Activated CD4-positive, alpha-beta T cell treated with anti-CD3 and anti-CD28 coated beads, Interleukin-2, amount 10 ng/mL, durations not matched to agents 7 days and 5 days (primary cell): Measurements from ENCODE around the gene CARD11. TPM values are rescaled to one million over a fixed set of nuclear protein-coding genes. Genes with fewer than 3 reads are reported as not detected.

Source experiments
- CTCF ChIA-PET: fragments of 350-600 bp; sonication (Branson Sonifier 250); formaldehyde crosslinking; loops from one replicate; lab custom pipeline; 2021; ENCODE audit warnings: antibody characterized with exemption; lab: Charles Lee
- POLR2A ChIA-PET: fragments of 350-600 bp; sonication (Branson Sonifier 250); formaldehyde crosslinking; loops from one replicate; lab custom pipeline; 2021; ENCODE audit warnings: antibody characterized with exemption; lab: Charles Lee
- DNase-seq: peaks from one replicate; pipeline ENCODE4 v3.0.0-alpha.2; 2020
- H3K27ac Mint-ChIP-seq: one replicate; pipeline ENCODE4 v1.8.0; 2021; ENCODE audit warnings: mild to moderate bottlenecking, moderate library complexity, mixed read lengths
- H3K27me3 Mint-ChIP-seq: one replicate; pipeline ENCODE4 v1.8.0; 2021; ENCODE audit warnings: mixed read lengths
- H3K36me3 Mint-ChIP-seq: one replicate; pipeline ENCODE4 v1.8.0; 2021; ENCODE audit warnings: low read depth, mixed read lengths
- H3K4me1 Mint-ChIP-seq: one replicate; pipeline ENCODE4 v1.8.0; 2021; ENCODE audit warnings: mixed read lengths
- H3K4me3 Mint-ChIP-seq: one replicate; pipeline ENCODE4 v1.8.0; 2021; ENCODE audit warnings: mild to moderate bottlenecking, moderate library complexity, mixed read lengths
- H3K9me3 Mint-ChIP-seq: one replicate; pipeline ENCODE4 v1.8.0; 2021; ENCODE audit warnings: mixed read lengths
- total RNA-seq, 2 experiments: library from RNA; stranded (reverse); gene quantifications; one replicate each; pipeline ENCODE4 v1.2.3, GENCODE V29; 2021

Gene CARD11
- total RNA-seq, 2 experiments from 2014 or later: 160 to 167 TPM

DNA sequence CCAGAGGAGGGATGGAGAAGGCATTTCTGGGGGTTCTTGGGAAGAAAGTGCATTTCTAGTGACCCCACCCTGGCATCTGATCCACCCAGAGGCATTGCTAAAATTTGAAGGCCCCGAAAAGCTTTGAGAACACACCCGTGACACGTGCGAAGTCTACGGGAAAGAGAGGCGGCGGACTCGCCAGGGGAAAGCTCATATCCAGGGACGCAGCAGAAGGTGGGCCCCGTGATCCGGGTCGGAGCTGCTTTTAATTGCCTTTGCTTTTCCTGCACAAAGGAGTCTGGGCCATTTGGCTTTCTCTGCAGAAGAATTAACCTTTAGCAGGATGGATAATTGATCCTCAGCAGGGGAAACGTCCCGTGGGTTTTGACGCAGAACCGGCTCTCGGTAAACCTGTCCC, 50.3 kb downstream of the CARD11 start:
- Mint-ChIP-seq H3K4me1 (peaks cover 7% of the 10 kb centered on the region), H3K9me3 (peaks cover 45% of the 10 kb centered on the region), H3K4me3 (no peak overlapping the region), H3K27ac (no peak overlapping the region), H3K27me3 (no peaks in the 10 kb centered on the region), H3K36me3 (peaks cover 86% of the 10 kb centered on the region)
- ChIA-PET POLR2A (no interaction called here), CTCF (no interaction called here)
- DNase-seq: no peak

- DNase-seq: no peak
- CTCF ChIA-PET: interaction anchor here (1.0 kb wide), 1 partner anchor 11 kb away, joined by 6 read pairs; no protein-coding TSS in a partner anchor
- POLR2A ChIA-PET: no interaction called here
- Mint-ChIP-seq H3K36me3 (peaks cover 77% of the 10 kb centered on the region), H3K4me3 (no peak overlapping the region), H3K4me1 (peaks cover 14% of the 10 kb centered on the region), H3K27ac (peak overlapping the region; percentile 9), H3K27me3 (no peaks in the 10 kb centered on the region), H3K9me3 (peaks cover 35% of the 10 kb centered on the region)
These were observed 52.7 kb downstream of the CARD11 start for GRCh38 chr7:2990949-2991470.

DNA sequence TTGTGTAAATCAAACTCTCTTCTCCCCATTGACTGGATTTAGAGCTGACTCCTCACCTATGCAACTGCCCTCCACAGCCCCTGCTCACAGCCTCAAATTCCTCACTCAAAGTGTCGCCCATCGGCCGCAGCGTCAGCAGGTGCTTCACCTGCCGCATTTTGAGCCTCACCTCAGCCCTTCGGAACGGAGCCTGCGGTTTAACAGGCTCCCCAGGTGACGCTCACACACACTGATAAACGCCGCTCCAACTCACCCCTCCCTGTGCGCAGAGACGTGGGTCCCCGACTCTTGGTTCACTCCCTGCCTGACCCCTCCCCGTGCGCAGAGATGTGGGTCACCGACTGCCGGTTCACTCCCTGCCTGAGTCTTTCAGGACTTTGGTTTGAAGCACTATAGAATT, 57.1 kb downstream of the CARD11 start:
- Mint-ChIP-seq H3K36me3 (peaks cover 64% of the 10 kb centered on the region), H3K27ac (no peak overlapping the region), H3K9me3 (peaks cover 15% of the 10 kb centered on the region), H3K4me3 (no peak overlapping the region), H3K27me3 (no peaks in the 10 kb centered on the region), H3K4me1 (peaks cover 55% of the 10 kb centered on the region)
- CTCF ChIA-PET: no interaction called here
- DNase-seq: no peak
- POLR2A ChIA-PET: no interaction called here

- Mint-ChIP-seq H3K36me3 (peaks cover 66% of the 10 kb centered on the region), H3K4me3 (no peak overlapping the region), H3K9me3 (peaks cover 11% of the 10 kb centered on the region), H3K4me1 (peaks cover 62% of the 10 kb centered on the region), H3K27ac (no peak overlapping the region), H3K27me3 (no peaks in the 10 kb centered on the region)
- ChIA-PET CTCF (interaction anchor here (0.6 to 3.9 kb wide), 5 partner anchors 12 to 152 kb away, joined by 3 to 16 read pairs (median 3); no protein-coding TSS in a partner anchor), POLR2A (no interaction called here)
- DNase-seq: no peak
These were observed 57.8 kb downstream of the CARD11 start for GRCh38 chr7:2985866-2986265.

DNA sequence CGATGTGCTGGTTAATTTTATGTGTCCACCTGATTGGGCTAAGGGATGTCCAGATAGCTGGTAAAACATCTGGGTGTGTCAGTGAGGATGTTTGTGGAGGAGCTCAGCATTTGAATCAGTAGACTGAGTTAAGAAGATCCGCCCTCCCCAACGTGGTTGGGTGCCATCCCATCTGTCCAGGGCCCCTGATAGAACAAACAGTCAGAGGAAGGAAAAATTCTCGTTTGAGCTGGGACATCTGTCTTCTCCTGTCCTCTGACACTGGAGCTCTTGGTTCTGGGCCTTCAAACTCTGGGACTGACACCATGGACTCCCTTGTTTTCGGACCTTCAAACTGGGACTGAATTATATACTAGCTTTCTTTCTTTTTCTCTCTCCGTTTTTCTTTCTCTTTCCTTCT, 59.6 kb downstream of the CARD11 start:
- Mint-ChIP-seq H3K27ac (peak overlapping the region; percentile 88), H3K27me3 (no peaks in the 10 kb centered on the region), H3K4me1 (peaks cover 76% of the 10 kb centered on the region), H3K36me3 (peaks cover 63% of the 10 kb centered on the region), H3K9me3 (peaks cover 3% of the 10 kb centered on the region), H3K4me3 (no peak overlapping the region)
- DNase-seq: no peak
- POLR2A ChIA-PET: no interaction called here
- CTCF ChIA-PET: interaction anchor here (1.1 to 3.9 kb wide), 3 partner anchors 14 to 104 kb away, joined by 3 to 16 read pairs (median 9); no protein-coding TSS in a partner anchor

GRCh38 chr7:2983586-2983985, 60.1 kb downstream of the CARD11 start:
- Mint-ChIP-seq H3K4me3 (no peak overlapping the region), H3K9me3 (peaks cover 3% of the 10 kb centered on the region), H3K4me1 (peaks cover 80% of the 10 kb centered on the region), H3K27ac (peak overlapping the region; percentile 88), H3K27me3 (no peaks in the 10 kb centered on the region), H3K36me3 (peaks cover 65% of the 10 kb centered on the region)
- ChIA-PET POLR2A (no interaction called here), CTCF (interaction anchor here (2.3 to 3.9 kb wide), 2 partner anchors 15 to 18 kb away, joined by 9 to 16 read pairs; no protein-coding TSS in a partner anchor)
- DNase-seq: no peak

GRCh38 chr7:2982831-2983230, 60.8 kb downstream of the CARD11 start:
- CTCF ChIA-PET: interaction anchor here (0.5 to 3.9 kb wide), 6 partner anchors 9 to 172 kb away, joined by 3 to 16 read pairs (median 4); no protein-coding TSS in a partner anchor
- Mint-ChIP-seq H3K27me3 (no peaks in the 10 kb centered on the region), H3K4me3 (peak overlapping the region; percentile 32), H3K27ac (peak overlapping the region; percentile 88), H3K9me3 (peaks cover 3% of the 10 kb centered on the region), H3K36me3 (peaks cover 67% of the 10 kb centered on the region), H3K4me1 (peaks cover 85% of the 10 kb centered on the region)
- POLR2A ChIA-PET: interaction anchor here (0.6 kb wide), 1 partner anchor 73 kb away, joined by 3 read pairs; no protein-coding TSS in a partner anchor
- DNase-seq: peak; percentile 77

DNA sequence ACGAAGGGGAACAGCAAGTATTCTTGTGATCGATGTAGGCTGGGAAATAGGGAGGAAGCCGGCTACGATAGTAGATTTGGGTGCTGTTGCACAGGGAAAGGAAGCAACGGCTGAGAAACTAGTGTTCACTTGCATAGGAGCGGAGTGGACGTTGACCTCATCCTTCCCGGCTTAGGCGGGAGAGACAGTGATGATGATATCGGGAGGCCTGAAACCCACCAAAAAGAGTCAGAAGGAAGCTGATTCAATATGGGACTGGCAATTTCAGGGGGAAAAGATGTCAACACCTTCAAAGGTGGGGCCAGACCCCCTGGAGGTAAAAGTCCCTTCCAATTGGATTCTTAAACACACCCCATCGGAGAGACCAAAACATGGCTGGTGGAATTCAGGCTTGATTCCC, 61.3 kb downstream of the CARD11 start:
- DNase-seq: no peak
- POLR2A ChIA-PET: interaction anchor here (0.6 kb wide), 1 partner anchor 73 kb away, joined by 3 read pairs; no protein-coding TSS in a partner anchor
- peaks cover 68% of the 10 kb centered on the region for H3K36me3 Mint-ChIP-seq
- peak overlapping the region; percentile 88 for H3K27ac Mint-ChIP-seq
- no peaks in the 10 kb centered on the region for H3K27me3 Mint-ChIP-seq
- peak overlapping the region; percentile 32 for H3K4me3 Mint-ChIP-seq
- peaks cover 88% of the 10 kb centered on the region for H3K4me1 Mint-ChIP-seq
- CTCF ChIA-PET: interaction anchor here (0.8 to 3.9 kb wide), 5 partner anchors 9 to 172 kb away, joined by 3 to 16 read pairs (median 4); no protein-coding TSS in a partner anchor
- H3K9me3 Mint-ChIP-seq: peaks cover 3% of the 10 kb centered on the region

- Mint-ChIP-seq H3K4me1 (peaks cover 87% of the 10 kb centered on the region), H3K27ac (peak overlapping the region; percentile 81), H3K36me3 (peaks cover 58% of the 10 kb centered on the region), H3K27me3 (no peaks in the 10 kb centered on the region), H3K4me3 (no peak overlapping the region), H3K9me3 (peaks cover 3% of the 10 kb centered on the region)
- no peak for DNase-seq
- ChIA-PET CTCF (no interaction called here), POLR2A (no interaction called here)
These were observed 62.6 kb downstream of the CARD11 start for GRCh38 chr7:2981103-2981480.

GRCh38 chr7:2980401-2981102, 63.1 kb downstream of the CARD11 start:
- Mint-ChIP-seq H3K4me3 (peak overlapping the region; percentile 50), H3K4me1 (peaks cover 84% of the 10 kb centered on the region), H3K27me3 (no peaks in the 10 kb centered on the region), H3K27ac (peak overlapping the region; percentile 88), H3K9me3 (peaks cover 3% of the 10 kb centered on the region), H3K36me3 (peaks cover 55% of the 10 kb centered on the region)
- DNase-seq: no peak
- POLR2A ChIA-PET: no interaction called here
- CTCF ChIA-PET: interaction anchor here (1.2 kb wide), 1 partner anchor 9 kb away, joined by 4 read pairs; no protein-coding TSS in a partner anchor

- Mint-ChIP-seq H3K4me3 (peak overlapping the region; percentile 50), H3K36me3 (peaks cover 54% of the 10 kb centered on the region), H3K27me3 (no peaks in the 10 kb centered on the region), H3K4me1 (peaks cover 80% of the 10 kb centered on the region), H3K27ac (peak overlapping the region; percentile 88), H3K9me3 (peaks cover 3% of the 10 kb centered on the region)
- no peak for DNase-seq
- ChIA-PET CTCF (interaction anchor here (1.2 kb wide), 1 partner anchor 8 kb away, joined by 4 read pairs; no protein-coding TSS in a partner anchor), POLR2A (interaction anchor here (0.5 kb wide), 1 partner anchor 55 kb away, joined by 3 read pairs; no protein-coding TSS in a partner anchor)
These were observed 63.7 kb downstream of the CARD11 start for GRCh38 chr7:2979951-2980350.

DNA sequence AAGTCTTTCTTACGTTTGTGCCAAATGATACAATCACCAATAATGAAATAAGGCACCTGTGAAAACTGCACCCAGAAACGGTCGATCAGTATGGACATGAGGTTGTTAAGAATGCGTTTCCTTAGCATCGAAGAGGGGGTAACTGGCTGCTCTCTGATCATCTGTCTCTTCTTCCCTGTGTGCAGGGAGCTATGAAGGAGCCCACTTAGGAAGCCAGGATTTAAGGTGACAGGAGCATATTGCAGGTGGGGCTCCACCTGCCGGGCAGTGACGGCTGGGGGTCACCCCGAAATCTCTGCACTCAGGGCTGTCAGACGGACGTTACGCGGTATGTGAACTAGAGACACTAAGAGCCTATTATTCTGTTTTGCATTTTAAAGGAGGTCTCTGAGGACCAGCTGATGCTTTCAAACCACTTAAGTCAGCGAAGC, 64.5 kb downstream of the CARD11 start:
- CTCF ChIA-PET: interaction anchor here (1.2 kb wide), 1 partner anchor 8 kb away, joined by 4 read pairs; no protein-coding TSS in a partner anchor
- peaks cover 56% of the 10 kb centered on the region for H3K36me3 Mint-ChIP-seq

More for the DNA sequence above, 64.5 kb downstream of the CARD11 start:
- H3K27me3 Mint-ChIP-seq: no peaks in the 10 kb centered on the region
- peaks cover 73% of the 10 kb centered on the region for H3K4me1 Mint-ChIP-seq
- H3K9me3 Mint-ChIP-seq: peaks cover 3% of the 10 kb centered on the region
- DNase-seq: no peak
- peak overlapping the region; percentile 88 for H3K27ac Mint-ChIP-seq
- POLR2A ChIA-PET: no interaction called here
- peak overlapping the region; percentile 65 for H3K4me3 Mint-ChIP-seq
